NOMO-1 treated with DMSO at 0.1 percent for 48 hours (cell line): Measurements from ENCODE around the gene NCCRP1.
"Not testable (repeated sequence)": the region's sequence is repeated elsewhere in the genome, so short reads cannot be mapped to it uniquely, and the experiment has no call there.

ENCODE experiments used
- DNase-seq: peaks from one replicate; lab custom pipeline; 2025; ENCODE audit not compliant: unreplicated experiment; lab: John Stamatoyannopoulos, UW

NCCRP1 gene

GRCh38 chr19:39243741-39244140, 47.0 kb downstream of the NCCRP1 start:
- DNase-seq, result not testable (repeated sequence)

- DNase-seq, result not testable (repeated sequence)
Measured at GRCh38 chr19:39244410-39245100, 47.8 kb downstream of the NCCRP1 start, which contains the start of gene IFNL3. IFNL3 (minus strand) TSS chr19:39245006; CDS start chr19:39244967, 39 bp downstream.

- DNase-seq, result not testable (repeated sequence)
Measured at GRCh38 chr19:39245166-39245565, 48.4 kb downstream of the NCCRP1 start.

GRCh38 chr19:39246951-39247669, 50.3 kb downstream of the NCCRP1 start:
- no peak for DNase-seq

GRCh38 chr19:39247701-39248664, 51.2 kb downstream of the NCCRP1 start:
- DNase-seq, result no peak

DNA sequence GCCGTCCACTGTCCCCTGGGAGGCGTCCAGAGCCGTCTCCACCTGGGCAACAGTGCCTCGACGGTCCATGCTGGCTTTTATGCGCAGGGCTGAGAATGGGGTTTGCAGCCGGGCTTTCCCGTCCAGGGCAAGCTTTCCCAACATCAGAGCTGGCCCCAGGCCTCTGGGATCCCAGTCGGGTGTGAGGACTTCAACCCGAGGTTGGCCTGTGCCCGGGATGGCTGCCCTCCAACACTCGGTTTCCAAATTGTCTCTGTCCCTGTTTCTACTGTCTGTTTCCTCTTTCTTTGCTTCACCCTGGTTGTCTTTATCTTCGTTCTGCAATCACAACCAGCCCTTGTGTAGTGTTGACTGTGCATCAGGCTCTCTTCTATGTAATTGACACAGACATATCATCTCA, 52.0 kb downstream of the NCCRP1 start, which contains the start of gene IFNL4:
TSS of gene IFNL4 (minus strand) at position 51 of the 400 bp plus-strand sequence.
- no peak for DNase-seq

DNA sequence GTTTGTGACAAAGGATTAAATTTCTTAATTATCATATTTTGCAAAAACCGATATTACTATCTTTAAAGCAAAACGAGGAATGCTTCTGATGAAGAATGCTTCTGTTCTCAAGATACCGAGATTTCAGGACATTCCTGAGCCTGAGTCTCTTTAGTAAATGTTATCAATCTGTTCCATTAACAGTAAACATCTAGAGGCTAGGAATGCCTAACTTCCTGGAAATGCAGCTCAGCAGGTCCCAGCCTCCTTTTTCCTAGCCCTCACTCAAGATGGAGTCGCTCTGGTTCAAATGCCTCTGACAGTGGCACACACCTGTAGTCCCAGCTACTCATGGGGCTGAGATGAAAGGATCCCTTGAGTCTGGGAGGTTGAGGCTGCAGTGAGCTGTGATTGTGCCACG, 54.3 kb downstream of the NCCRP1 start:
- DNase-seq, result no peak
